OCI-M1 (cell line): ENCODE data around the gene PKP1.

Experiments used
- DNase-seq: peaks from one replicate; lab custom pipeline; 2025; lab: John Stamatoyannopoulos, UW

PKP1 gene

GRCh38 chr1:201307760-201308499, 24.6 kb downstream of the PKP1 start:
- DNase-seq: no peak

- peak; percentile 72 for DNase-seq
These were observed 26.1 kb downstream of the PKP1 start for GRCh38 chr1:201309416-201309815.

- DNase-seq: no peak
These were observed 27.1 kb downstream of the PKP1 start for GRCh38 chr1:201310251-201310985.

- DNase-seq: no peak
These were observed 27.7 kb downstream of the PKP1 start for GRCh38 chr1:201310986-201311355.

GRCh38 chr1:201311356-201312011, 28.2 kb downstream of the PKP1 start:
- no peak for DNase-seq

- no peak for DNase-seq
These were observed 29.0 kb downstream of the PKP1 start for GRCh38 chr1:201312298-201312697.

GRCh38 chr1:201313086-201313485, 29.8 kb downstream of the PKP1 start:
- DNase-seq: no peak

GRCh38 chr1:201316556-201316955, 33.2 kb downstream of the PKP1 start:
- DNase-seq: no peak

- DNase-seq: no peak
These were observed 34.2 kb downstream of the PKP1 start for GRCh38 chr1:201317551-201317950.

- no peak for DNase-seq
These were observed 35.4 kb downstream of the PKP1 start for GRCh38 chr1:201318504-201319340.

GRCh38 chr1:201319631-201320030, 36.3 kb downstream of the PKP1 start:
- no peak for DNase-seq

- no peak for DNase-seq
These were observed 37.0 kb downstream of the PKP1 start for GRCh38 chr1:201320168-201320788.

- DNase-seq: no peak
These were observed 38.6 kb downstream of the PKP1 start for GRCh38 chr1:201321826-201322390.

GRCh38 chr1:201322653-201323510, 39.6 kb downstream of the PKP1 start:
- DNase-seq: no peak

GRCh38 chr1:201324306-201324705, 41.0 kb downstream of the PKP1 start:
- no peak for DNase-seq

GRCh38 chr1:201324821-201325677, 41.7 kb downstream of the PKP1 start:
- no peak for DNase-seq

- no peak for DNase-seq
These were observed 42.4 kb downstream of the PKP1 start for GRCh38 chr1:201325678-201326060.

GRCh38 chr1:201326710-201327109, 43.4 kb downstream of the PKP1 start:
- no peak for DNase-seq

GRCh38 chr1:201327687-201328240, 44.5 kb downstream of the PKP1 start:
- no peak for DNase-seq
